AG09319 (cell line): ENCODE measurements around the gene ZNF607.

ENCODE experiments used
- DNase-seq: peaks from one replicate; pipeline ENCODE4 v3.0.0-alpha.2; 2010; ENCODE audit warnings: low read depth; ENCODE audit errors: extremely low read depth
- CTCF ChIP-seq: IDR thresholded peaks from 2 replicates; pipeline ENCODE4 v1.5.1; 2011; ENCODE audit warnings: low read depth, mild to moderate bottlenecking, inconsistent platforms, low read length, moderate library complexity

ZNF607 gene

DNA sequence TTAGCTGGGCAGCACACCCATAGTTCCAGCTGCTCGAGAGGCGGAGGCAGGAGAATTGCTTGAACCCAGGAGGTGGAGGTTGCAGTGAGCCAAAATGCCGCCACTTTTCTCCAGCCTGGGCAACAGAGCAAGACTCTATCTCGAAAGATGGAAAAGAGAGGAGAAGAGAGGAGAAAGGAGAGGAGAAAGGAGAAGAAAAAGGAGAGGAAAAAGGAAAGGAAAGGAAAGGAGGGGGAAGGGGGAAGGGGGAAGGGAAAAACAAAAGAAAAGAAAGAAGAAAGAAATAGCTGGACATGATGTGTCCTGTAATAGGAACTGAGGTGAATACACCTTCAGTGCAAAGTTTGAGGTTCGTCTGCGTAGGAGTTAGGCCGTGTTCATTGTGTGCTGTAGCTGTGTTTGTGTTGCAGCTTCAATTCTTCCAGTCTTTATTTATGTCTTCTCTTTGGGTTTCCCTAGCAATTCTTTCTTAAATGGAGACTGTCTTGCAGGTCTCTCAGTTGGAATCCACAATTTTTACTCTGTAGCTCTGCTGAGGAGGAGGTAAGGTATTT, 13.4 kb downstream of the ZNF607 start:
- DNase-seq: no peak
- TF ChIP-seq CTCF: no peak

DNA sequence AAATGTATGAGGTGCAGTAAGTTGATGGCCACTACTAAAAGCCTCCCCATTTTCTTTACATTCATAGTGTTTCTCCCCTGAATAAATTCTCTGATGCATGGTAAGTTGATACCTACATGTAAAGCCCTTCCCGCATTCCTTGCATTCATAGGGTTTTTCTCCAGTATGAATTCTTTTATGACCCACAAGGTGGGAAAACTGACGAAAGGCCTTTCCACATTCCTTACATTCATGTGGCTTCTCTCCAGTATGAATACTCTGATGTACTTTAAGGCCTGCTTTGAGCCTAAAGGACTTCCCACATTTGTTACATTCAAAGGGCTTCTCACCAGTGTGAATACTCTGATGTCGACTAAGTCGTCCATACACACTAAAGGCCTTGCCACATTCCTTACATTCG, 20.5 kb downstream of the ZNF607 start:
- DNase-seq: no peak
- TF ChIP-seq CTCF: no peak

GRCh38 chr19:37698216-37698615, 21.3 kb downstream of the ZNF607 start:
- TF ChIP-seq CTCF: no peak
- no peak for DNase-seq

GRCh38 chr19:37695144-37695899, 24.2 kb downstream of the ZNF607 start:
- no peak for TF ChIP-seq CTCF
- DNase-seq: no peak

DNA sequence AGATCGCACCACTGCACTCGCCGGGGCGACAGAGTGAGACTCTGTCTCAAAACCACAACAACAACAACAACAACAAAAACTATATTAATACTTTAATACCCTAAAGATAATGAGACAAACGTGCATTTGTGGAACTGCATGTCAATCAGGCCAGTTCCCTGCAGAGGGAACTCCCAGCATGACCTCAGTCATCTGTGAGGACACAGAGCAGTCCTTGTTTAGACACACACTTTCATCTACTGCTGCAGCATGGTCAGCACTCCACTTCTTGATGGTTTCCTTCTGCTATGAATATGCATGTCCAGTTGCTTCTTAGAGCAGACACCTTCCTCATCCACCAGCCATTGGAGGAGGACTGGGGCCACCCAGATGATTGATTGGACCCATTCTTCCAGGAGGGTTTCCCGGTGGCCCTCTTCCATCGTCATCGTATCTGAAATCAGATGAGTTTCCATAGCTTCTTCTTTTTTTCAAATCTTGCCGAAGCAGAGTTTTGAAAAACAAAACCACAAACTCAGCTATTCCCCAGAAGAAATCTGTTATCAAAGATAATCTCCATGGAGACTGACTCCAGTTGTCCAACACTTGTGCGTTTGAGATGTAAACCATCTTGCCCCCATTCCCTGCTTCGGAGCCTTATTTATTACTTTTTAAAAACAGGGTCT, 26.5 kb downstream of the ZNF607 start:
- no peak for DNase-seq
- no peak for TF ChIP-seq CTCF

DNA sequence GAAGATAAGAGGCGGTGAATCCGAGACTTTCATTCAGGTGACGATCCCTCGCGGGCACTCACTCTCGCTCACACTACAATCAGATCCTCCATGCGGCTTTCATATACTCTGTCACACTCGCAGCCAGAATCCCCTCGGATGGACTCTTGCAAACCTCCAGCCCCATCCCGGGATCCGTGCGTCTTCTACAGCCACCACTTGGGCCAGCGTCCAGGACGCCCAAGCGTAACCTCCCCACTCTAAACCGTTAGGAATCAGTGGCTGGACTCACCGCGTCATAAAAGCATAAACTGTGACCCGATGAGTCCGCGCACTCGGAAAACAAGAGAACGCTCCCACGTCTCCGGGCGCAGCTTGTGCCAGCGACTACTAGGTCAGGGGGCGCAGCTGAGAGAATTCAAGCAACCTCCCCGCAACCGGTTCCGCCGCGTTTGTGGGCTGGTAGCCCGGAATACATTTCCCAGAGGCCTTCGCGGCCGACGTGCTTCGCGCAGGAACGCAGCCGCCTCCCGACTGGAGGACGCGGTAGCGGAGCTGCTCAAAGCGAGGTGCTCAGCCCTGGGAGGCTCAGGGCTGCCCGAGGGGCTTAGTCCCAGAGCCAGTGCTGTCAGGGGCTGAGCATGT, 27.6 kb downstream of the ZNF607 start:
- TF ChIP-seq CTCF: no peak; the same call in 1 of the 2 replicates
- peak; percentile 54 for DNase-seq

GRCh38 chr19:37683520-37683919, 36.0 kb downstream of the ZNF607 start:
- TF ChIP-seq CTCF: no peak
- DNase-seq: no peak
